ENCODE measurements around the gene HNRNPM. TPM values are rescaled to one million over a fixed set of nuclear protein-coding genes. Genes with fewer than 3 reads are reported as not detected.
A peak's percentile ranks its signal among the peaks of the same experiment; 100 is the strongest.
"Not testable (repeated sequence)": the region's sequence is repeated elsewhere in the genome, so short reads cannot be mapped to it uniquely, and the experiment has no call there.

HNRNPM gene
- total and polyA plus RNA-seq, 2 donors (not counting 1 experiment from before 2014, with no cell fraction given): 137 to 221 TPM

- H2AFZ ChIP-seq (ENCODE audit: insufficient read depth, low read depth, low read length, poor library complexity, severe bottlenecking): no peak overlapping the region
These were observed 2.8 kb upstream of the HNRNPM start for GRCh38 chr19:8441725-8442544.

GRCh38 chr19:8444140-8444676 lies 567 bp upstream of the HNRNPM start:
- Histone ChIP-seq H3K36me3 (replicated peaks in 1 of 2; ENCODE audit: control extremely low read depth in 1 of 2, control insufficient read depth in 1 of 2, extremely low read depth in 1 of 2, insufficient read depth in 2 of 2, low read length in 1 of 2) (peaks cover 0 to 19% of the 10 kb centered on the region in 2 experiments), H3K79me2 (ENCODE audit: control insufficient read depth, insufficient read depth, low read length) (peaks cover 45% of the 10 kb centered on the region), H3K4me2 (replicated peaks; ENCODE audit: low read depth, low read length, poor library complexity, severe bottlenecking) (peak overlapping the region; percentile 93), H3K9ac (ENCODE audit: low read length) (peak overlapping the region; percentile 99), H3K4me3 (ENCODE audit: control extremely low read depth in 1 of 5, extremely low read depth in 1 of 5, insufficient read depth in 1 of 5, low read depth in 2 of 5, low read length in 4 of 5) (peak overlapping the region; percentile 65 to 97 (median 82)), H4K20me1 (ENCODE audit: control insufficient read depth, insufficient read depth, low read length, poor library complexity, severe bottlenecking) (peaks cover 44% of the 10 kb centered on the region), H3K4me1 (ENCODE audit: control insufficient read depth in 2 of 2, insufficient read depth in 2 of 2, low read length in 2 of 2) (peaks cover 34 to 42% of the 10 kb centered on the region in 2 donors), H3K27ac (ENCODE audit: low read length in 2 of 2) (peak overlapping the region; percentile 42 to 97), H2AFZ (ENCODE audit: insufficient read depth, low read depth, low read length, poor library complexity, severe bottlenecking) (peak overlapping the region; percentile 92)
- not testable (repeated sequence) for H3K27me3 ChIP-seq (replicated peaks in 1 of 4; ENCODE audit: control extremely low read depth in 1 of 4, control insufficient read depth in 3 of 4, insufficient read depth in 4 of 4, low read length in 3 of 4); ATAC-seq (ENCODE audit: low read depth); DNase-seq; H3K9me3 Mint-ChIP-seq (ENCODE audit: insufficient read depth); H3K9me3 ChIP-seq (ENCODE audit: control extremely low read depth in 1 of 3, control insufficient read depth in 2 of 3, insufficient read depth in 1 of 3, low read length in 2 of 3); H3K27me3 Mint-ChIP-seq
- Mint-ChIP-seq H3K27ac (peak overlapping the region; percentile 98), H3K4me3 (peak overlapping the region; percentile 94), H3K4me1 (peaks cover 34% of the 10 kb centered on the region)
- ChIA-PET POLR2A (interaction anchor here (0.6 to 3.0 kb wide), 4 partner anchors 9 to 69 kb away, joined by 3 to 19 read pairs (median 7); partner anchors contain the start of genes MARCHF2, RAB11B and ZNF414), CTCF (interaction anchor here (1.3 to 2.8 kb wide), 3 partner anchors 30 to 135 kb away, joined by 3 to 13 read pairs (median 8); partner anchors contain the start of gene MARCHF2)
- intact Hi-C loops (cut with micrococcal nuclease): loop anchor here (1.0 kb wide), 3 partner anchors 31 to 70 kb away; partner anchors contain the start of genes MARCHF2, RAB11B and ZNF414
- 44% methylated on average over 22 of the region's 32 CpGs for WGBS (ENCODE audit: insufficient coverage)

More at GRCh38 chr19:8441725-8442544, 2.8 kb upstream of the HNRNPM start:
- H3K9ac ChIP-seq (ENCODE audit: low read length): no peak overlapping the region
- no peaks in the 10 kb centered on the region for H3K9me3 ChIP-seq (ENCODE audit: control extremely low read depth in 1 of 3, control insufficient read depth in 2 of 3, insufficient read depth in 1 of 3, low read length in 2 of 3)
- peaks cover 0 to 18% of the 10 kb centered on the region in 2 experiments for H3K36me3 ChIP-seq (replicated peaks in 1 of 2; ENCODE audit: control extremely low read depth in 1 of 2, control insufficient read depth in 1 of 2, extremely low read depth in 1 of 2, insufficient read depth in 2 of 2, low read length in 1 of 2)
- peaks cover 21% of the 10 kb centered on the region for H4K20me1 ChIP-seq (ENCODE audit: control insufficient read depth, insufficient read depth, low read length, poor library complexity, severe bottlenecking)
- peaks cover 17 to 19% of the 10 kb centered on the region in 2 donors for H3K4me1 ChIP-seq (ENCODE audit: control insufficient read depth in 2 of 2, insufficient read depth in 2 of 2, low read length in 2 of 2)
- H3K4me2 ChIP-seq (replicated peaks; ENCODE audit: low read depth, low read length, poor library complexity, severe bottlenecking): no peak overlapping the region
- Mint-ChIP-seq H3K27me3 (no peaks in the 10 kb centered on the region), H3K27ac (no peak overlapping the region), H3K9me3 (ENCODE audit: insufficient read depth) (no peaks in the 10 kb centered on the region), H3K4me3 (no peak overlapping the region), H3K4me1 (peaks cover 17% of the 10 kb centered on the region)
- H3K27ac ChIP-seq (ENCODE audit: low read length in 2 of 2): no peak overlapping the region
- POLR2A ChIA-PET: no interaction called here
- no peak for ATAC-seq (ENCODE audit: low read depth)
- DNase-seq: no peak
- peaks cover 22% of the 10 kb centered on the region for H3K79me2 ChIP-seq (ENCODE audit: control insufficient read depth, insufficient read depth, low read length)
- intact Hi-C loops (cut with micrococcal nuclease): no loop called here
- CTCF ChIA-PET: interaction anchor here (1.0 to 2.1 kb wide), 3 partner anchors 29 to 137 kb away, joined by 4 to 10 read pairs (median 5); partner anchors contain the start of gene MARCHF2
- 86% methylated on average over 6 of the region's 6 CpGs for WGBS (ENCODE audit: insufficient coverage)
- H3K27me3 ChIP-seq (replicated peaks in 1 of 4; ENCODE audit: control extremely low read depth in 1 of 4, control insufficient read depth in 3 of 4, insufficient read depth in 4 of 4, low read length in 3 of 4): no peaks in the 10 kb centered on the region
- no peak for TF ChIP-seq EZH2 (IDR thresholded peaks at IDR 0.05; ENCODE audit: borderline replicate concordance, insufficient read depth, low read depth, low read length, poor library complexity, severe bottlenecking)
- no peak for TF ChIP-seq CTCF (IDR thresholded peaks at IDR 0.05)
- no peak overlapping the region for H3K4me3 ChIP-seq (ENCODE audit: control extremely low read depth in 1 of 5, extremely low read depth in 1 of 5, insufficient read depth in 1 of 5, low read depth in 2 of 5, low read length in 4 of 5)

Measured in B cell (primary cell).